ENCODE measurements around the gene ZNF385A. TPM values are rescaled to one million over a fixed set of nuclear protein-coding genes. Genes with fewer than 3 reads are reported as not detected.

Gene ZNF385A
- total RNA-seq, 2 experiments from 2014 or later: 0.32 to 2.9 TPM

DNA sequence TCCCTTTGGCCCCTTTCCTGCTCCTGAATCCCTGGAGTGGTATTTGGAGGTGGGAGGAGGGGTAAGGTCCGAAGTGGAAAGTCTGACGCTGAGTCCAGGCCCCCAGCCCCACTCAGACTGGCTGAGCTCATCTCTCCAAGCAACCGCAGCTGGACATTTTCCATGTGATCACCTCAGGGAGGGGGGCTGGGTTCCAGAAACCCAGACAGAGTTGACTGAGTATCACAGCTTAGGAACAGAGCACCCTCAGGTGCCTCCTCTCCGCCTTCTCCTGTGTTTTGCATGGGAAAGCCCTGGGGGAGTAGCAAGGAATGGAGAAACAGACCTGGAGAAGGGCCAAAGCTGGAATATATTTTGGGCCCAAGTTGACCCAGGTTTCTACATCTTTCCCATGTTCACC lies 42.6 kb upstream of the ZNF385A start:
- Histone ChIP-seq H3K36me3 (ENCODE audit: insufficient read depth, low read length) (no peaks in the 10 kb centered on the region), H3K4me2 (ENCODE audit: low read length) (no peak overlapping the region), H3K4me1 (ENCODE audit: insufficient read depth, low read length, poor library complexity, severe bottlenecking) (no peaks in the 10 kb centered on the region), H3K9me2 (ENCODE audit: insufficient read depth, low read length) (no peaks in the 10 kb centered on the region), H3K4me3 (ENCODE audit: low read depth, low read length, poor library complexity, severe bottlenecking) (no peak overlapping the region), H3K79me2 (ENCODE audit: insufficient read depth, low read depth, low read length) (no peaks in the 10 kb centered on the region), H3K27ac (ENCODE audit: low read depth, low read length, poor library complexity, severe bottlenecking) (no peak overlapping the region), H2AFZ (ENCODE audit: low read length) (no peak overlapping the region), H4K20me1 (ENCODE audit: insufficient read depth, low read length) (no peaks in the 10 kb centered on the region), H3K9me3 (ENCODE audit: low read length) (no peaks in the 10 kb centered on the region)
- intact Hi-C loops (cut with micrococcal nuclease; ENCODE audit: unreplicated experiment): no loop called here
- TF ChIP-seq EZH2phosphoT487 (IDR thresholded peaks at IDR 0.05; ENCODE audit: borderline replicate concordance, low read depth, low read length): no peak
- TF ChIP-seq CTCF (conservative IDR thresholded peaks at IDR 0.05; ENCODE audit: low read length): no peak
- CTCF ChIA-PET (ENCODE audit: unreplicated experiment): no interaction called here
- DNase-seq (ENCODE audit: low spot score): no peak
- no TSS peak for BruUV-seq (replicated peaks)
- POLR2A ChIA-PET: no interaction called here

- ChIA-PET POLR2A (interaction anchor here (0.7 kb wide), 1 partner anchor 1421 kb away, joined by 3 read pairs; no protein-coding TSS in a partner anchor), CTCF (ENCODE audit: unreplicated experiment) (no interaction called here)
- H4K20me1 ChIP-seq (ENCODE audit: insufficient read depth, low read length): no peaks in the 10 kb centered on the region
- BruUV-seq (replicated peaks): no TSS peak
- H3K27ac ChIP-seq (ENCODE audit: low read depth, low read length, poor library complexity, severe bottlenecking): no peak overlapping the region
- H3K9me3 ChIP-seq (ENCODE audit: low read length): no peaks in the 10 kb centered on the region
- no peak overlapping the region for H3K4me3 ChIP-seq (ENCODE audit: low read depth, low read length, poor library complexity, severe bottlenecking)
- intact Hi-C loops (cut with micrococcal nuclease; ENCODE audit: unreplicated experiment): no loop called here
- H3K4me2 ChIP-seq (ENCODE audit: low read length): no peak overlapping the region
- no peaks in the 10 kb centered on the region for H3K79me2 ChIP-seq (ENCODE audit: insufficient read depth, low read depth, low read length)
- no peaks in the 10 kb centered on the region for H3K4me1 ChIP-seq (ENCODE audit: insufficient read depth, low read length, poor library complexity, severe bottlenecking)
- H2AFZ ChIP-seq (ENCODE audit: low read length): no peak overlapping the region
- no peaks in the 10 kb centered on the region for H3K36me3 ChIP-seq (ENCODE audit: insufficient read depth, low read length)
- TF ChIP-seq CTCF (conservative IDR thresholded peaks at IDR 0.05; ENCODE audit: low read length) (no peak), EZH2phosphoT487 (IDR thresholded peaks at IDR 0.05; ENCODE audit: borderline replicate concordance, low read depth, low read length) (no peak)
- DNase-seq (ENCODE audit: low spot score): no peak
- no peaks in the 10 kb centered on the region for H3K9me2 ChIP-seq (ENCODE audit: insufficient read depth, low read length)
Observed at GRCh38 chr12:54426690-54427089, 42.2 kb upstream of the ZNF385A start.

DNA sequence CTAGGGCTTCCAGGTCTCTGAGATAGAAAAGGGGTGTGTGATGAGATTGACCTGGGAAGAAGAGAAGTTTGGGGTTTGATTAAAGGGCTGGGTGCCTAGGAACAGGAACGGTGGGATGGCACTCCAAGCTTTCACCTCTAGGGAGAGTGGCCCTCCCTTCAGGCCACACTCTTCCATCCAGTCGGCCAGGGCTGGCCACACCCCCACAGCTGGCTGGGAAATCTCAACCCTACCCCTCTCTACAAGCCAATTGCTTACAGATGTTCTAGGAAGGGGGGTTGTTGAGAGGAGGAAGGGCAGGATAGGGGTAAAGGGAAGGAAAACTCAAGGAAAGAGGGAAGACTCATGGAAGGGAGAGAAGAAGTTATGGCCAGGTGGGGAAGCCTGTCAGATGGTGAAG lies 41.2 kb upstream of the ZNF385A start:
- intact Hi-C loops (cut with micrococcal nuclease; ENCODE audit: unreplicated experiment): no loop called here
- POLR2A ChIA-PET: no interaction called here

More for the DNA sequence above, 41.2 kb upstream of the ZNF385A start:
- no peak overlapping the region for H3K4me3 ChIP-seq (ENCODE audit: low read depth, low read length, poor library complexity, severe bottlenecking)
- no peak overlapping the region for H3K27ac ChIP-seq (ENCODE audit: low read depth, low read length, poor library complexity, severe bottlenecking)
- no peaks in the 10 kb centered on the region for H3K9me2 ChIP-seq (ENCODE audit: insufficient read depth, low read length)
- H4K20me1 ChIP-seq (ENCODE audit: insufficient read depth, low read length): no peaks in the 10 kb centered on the region
- H2AFZ ChIP-seq (ENCODE audit: low read length): no peak overlapping the region
- H3K9me3 ChIP-seq (ENCODE audit: low read length): no peaks in the 10 kb centered on the region
- no peaks in the 10 kb centered on the region for H3K4me1 ChIP-seq (ENCODE audit: insufficient read depth, low read length, poor library complexity, severe bottlenecking)
- H3K4me2 ChIP-seq (ENCODE audit: low read length): no peak overlapping the region
- TF ChIP-seq EZH2phosphoT487 (IDR thresholded peaks at IDR 0.05; ENCODE audit: borderline replicate concordance, low read depth, low read length): no peak
- DNase-seq (ENCODE audit: low spot score): no peak
- no peaks in the 10 kb centered on the region for H3K79me2 ChIP-seq (ENCODE audit: insufficient read depth, low read depth, low read length)
- no TSS peak for BruUV-seq (replicated peaks)
- H3K36me3 ChIP-seq (ENCODE audit: insufficient read depth, low read length): no peaks in the 10 kb centered on the region
- CTCF ChIA-PET (ENCODE audit: unreplicated experiment): no interaction called here

Measured in OCI-LY7 (cell line).